Gastrocnemius medialis (tissue), 4 donors: ENCODE measurements around the gene ATP13A1. TPM values are rescaled to one million over a fixed set of nuclear protein-coding genes. Genes with fewer than 3 reads are reported as not detected.
"Not testable (repeated sequence)": the region's sequence is repeated elsewhere in the genome, so short reads cannot be mapped to it uniquely, and the experiment has no call there.

Experiments
- ATAC-seq, 2 donors: fragments of 150-250 bp; one replicate each; pipeline ENCODE4 v1.9.1; 2016
- DNase-seq, 2 donors: peaks; one replicate each; pipeline ENCODE4 v3.0.0-alpha.2; 2019
- H3K27ac ChIP-seq, 4 donors: fragments of 200-600 bp; sonication (generic); 1 replicate in 1 of 4; 2 replicates in 3 of 4; pipeline ENCODE4 v1.5.1; 2016 to 2018; ENCODE audit warnings: mild to moderate bottlenecking in 2 of 4, moderate library complexity in 1 of 4
- H3K27me3 ChIP-seq, 3 donors: fragments of 200-600 bp; sonication (generic) in 2 of 3; 1 replicate in 1 of 3; 2 replicates in 2 of 3; pipeline versions ENCODE4 v1.5.1 to v1.6.0; 2016 to 2019; ENCODE audit warnings: mild to moderate bottlenecking in 1 of 3, moderate library complexity in 1 of 3
- H3K36me3 ChIP-seq, 2 donors: fragments of 200-600 bp; sonication (generic) in 1 of 2; one replicate each; pipeline ENCODE4 v1.5.1; 2017 to 2018
- H3K4me1 ChIP-seq, 2 donors: fragments of 200-600 bp; sonication (generic) in 1 of 2; one replicate each; pipeline ENCODE4 v1.5.1; 2016 to 2017; ENCODE audit warnings: mild to moderate bottlenecking in 2 of 2
- H3K4me3 ChIP-seq, 4 donors: fragments of 200-600 bp; sonication (generic) in 3 of 4; 1 replicate in 1 of 4; 2 replicates in 3 of 4; pipeline ENCODE4 v1.5.1; 2016 to 2019; ENCODE audit warnings: mild to moderate bottlenecking in 2 of 4
- H3K9me3 ChIP-seq, 3 donors: fragments of 200-600 bp; sonication (generic) in 2 of 3; 1 replicate in 1 of 3; 2 replicates in 2 of 3; pipeline ENCODE4 v1.5.1; 2016 to 2019
- CTCF ChIP-seq, 5 experiments: fragments of 450-650 bp in 3 of 5; fragments of 200-600 bp in 2 of 5; sonication (generic) in 2 of 5; IDR thresholded peaks in 4 of 5; conservative IDR thresholded peaks in 1 of 5; 1 replicate in 4 of 5; 2 replicates in 1 of 5; pipeline ENCODE4 v1.5.1; 2016 to 2019; ENCODE audit warnings: antibody characterized with exemption in 5 of 5, mild to moderate bottlenecking in 3 of 5, moderate library complexity in 3 of 5
- POLR2A ChIP-seq, 2 donors: fragments of 450-650 bp; IDR thresholded peaks; one replicate each; pipeline ENCODE4 v1.6.1; 2017; ENCODE audit warnings: antibody characterized with exemption in 2 of 2, mild to moderate bottlenecking in 2 of 2, moderate library complexity in 2 of 2
- in situ Hi-C, 4 donors: fragments of 200-750 bp; cut with MboI; loops; one replicate each; pipeline versions ENCODE4 v1.15.0 to v1.8.0; 2017; ENCODE audit warnings: low sequenced_read_pairs in 4 of 4
- intact Hi-C: fragments of 100-400 bp; cut with DNase I; formaldehyde crosslinking; loops from one replicate; pipeline ENCODE4 v1.15.1; 2023; ENCODE audit warnings: low total_unique reads
- total RNA-seq, 4 donors: library from RNA; depleted of rRNA; stranded (reverse); fragments of >200 nt; gene quantifications; one replicate each; pipeline versions ENCODE4 v1.1.0 to v1.2.3, GENCODE V29; 2016

Gene ATP13A1
- total RNA-seq, 4 donors from 2014 or later, result 51.8 to 111 (median 82.8) TPM

DNA sequence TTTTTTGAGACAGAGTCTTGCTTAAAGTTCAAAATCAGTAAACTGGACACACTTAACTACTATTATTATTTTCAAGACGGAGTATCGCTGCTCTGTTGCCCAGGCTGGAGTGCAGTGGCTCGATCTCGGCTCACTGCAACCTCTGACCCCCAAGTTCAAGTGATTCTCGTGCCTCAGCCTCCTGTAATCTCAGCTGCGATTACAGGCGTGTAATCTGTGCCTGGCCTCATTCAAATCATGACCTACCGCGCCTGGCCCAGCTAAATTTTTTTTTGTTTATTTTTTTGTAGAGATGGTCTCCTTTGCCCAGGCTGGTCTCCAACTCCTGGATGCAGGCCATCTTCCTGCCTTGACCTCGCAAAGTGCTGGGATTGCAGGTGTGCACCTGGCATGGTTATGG is 28.2 kb upstream of the ATP13A1 start:
- no peaks in the 10 kb centered on the region for H3K4me1 ChIP-seq
- intact Hi-C loops (no loop called here), in situ Hi-C loops (no loop called here)

DNA sequence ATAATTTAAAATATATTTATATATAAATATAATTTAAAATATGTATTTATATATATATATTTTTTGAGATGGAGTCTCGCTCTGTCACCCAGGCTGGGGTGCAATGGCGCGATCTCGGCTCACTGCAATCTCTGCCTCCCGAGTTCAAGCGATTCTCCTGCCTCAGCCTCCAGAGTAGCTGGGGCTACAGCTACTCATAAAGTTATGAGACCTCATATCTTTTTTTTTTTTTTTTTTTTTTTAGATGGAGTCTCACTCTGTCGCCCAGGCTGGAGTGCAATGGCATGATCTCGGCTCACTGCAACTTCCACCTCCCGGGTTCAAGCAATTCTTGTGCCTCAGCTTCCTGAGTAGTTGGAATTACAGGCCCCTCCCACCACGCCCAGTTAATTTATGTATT is 25.5 kb upstream of the ATP13A1 start:
- H3K9me3 ChIP-seq, H3K27me3 ChIP-seq, H3K4me1 ChIP-seq, H3K36me3 ChIP-seq, intact Hi-C loops, ATAC-seq, in situ Hi-C loops, DNase-seq, H3K4me3 ChIP-seq, H3K27ac ChIP-seq: not testable (repeated sequence)

More for the DNA sequence above, 28.2 kb upstream of the ATP13A1 start:
- Histone ChIP-seq H3K27ac (no peak overlapping the region), H3K36me3 (no peaks in the 10 kb centered on the region), H3K4me3 (no peak overlapping the region), H3K9me3 (no peaks in the 10 kb centered on the region), H3K27me3 (no peaks in the 10 kb centered on the region)
- ATAC-seq (no peak), DNase-seq (no peak)
- TF ChIP-seq CTCF (IDR thresholded peaks at IDR 0.05 in 4 of 5, conservative IDR thresholded peaks at IDR 0.05 in 1 of 5), result no peak
- TF ChIP-seq POLR2A (IDR thresholded peaks at IDR 0.05), result no peak

- in situ Hi-C loops, result no loop called here
- Histone ChIP-seq H3K4me3 (no peak overlapping the region), H3K27ac (no peak overlapping the region), H3K36me3 (no peaks in the 10 kb centered on the region), H3K4me1 (no peaks in the 10 kb centered on the region), H3K9me3 (no peaks in the 10 kb centered on the region), H3K27me3 (no peaks in the 10 kb centered on the region)
- DNase-seq, result no peak
- ATAC-seq, result no peak
- TF ChIP-seq CTCF (IDR thresholded peaks at IDR 0.05 in 4 of 5, conservative IDR thresholded peaks at IDR 0.05 in 1 of 5), result no peak
- TF ChIP-seq POLR2A (IDR thresholded peaks at IDR 0.05), result no peak
- intact Hi-C loops, result no loop called here
These were observed 23.6 kb upstream of the ATP13A1 start for GRCh38 chr19:19687090-19687489.

GRCh38 chr19:19686580-19686979 is 23.1 kb upstream of the ATP13A1 start:
- in situ Hi-C loops (no loop called here), intact Hi-C loops (no loop called here)
- no peaks in the 10 kb centered on the region for H3K36me3 ChIP-seq
- H3K27ac ChIP-seq, result no peak overlapping the region
- DNase-seq (no peak), ATAC-seq (no peak)
- no peaks in the 10 kb centered on the region for H3K9me3 ChIP-seq
- no peaks in the 10 kb centered on the region for H3K4me1 ChIP-seq
- TF ChIP-seq CTCF (IDR thresholded peaks at IDR 0.05 in 4 of 5, conservative IDR thresholded peaks at IDR 0.05 in 1 of 5), result no peak
- no peak for TF ChIP-seq POLR2A (IDR thresholded peaks at IDR 0.05)
- H3K4me3 ChIP-seq, result no peak overlapping the region
- no peaks in the 10 kb centered on the region for H3K27me3 ChIP-seq

DNA sequence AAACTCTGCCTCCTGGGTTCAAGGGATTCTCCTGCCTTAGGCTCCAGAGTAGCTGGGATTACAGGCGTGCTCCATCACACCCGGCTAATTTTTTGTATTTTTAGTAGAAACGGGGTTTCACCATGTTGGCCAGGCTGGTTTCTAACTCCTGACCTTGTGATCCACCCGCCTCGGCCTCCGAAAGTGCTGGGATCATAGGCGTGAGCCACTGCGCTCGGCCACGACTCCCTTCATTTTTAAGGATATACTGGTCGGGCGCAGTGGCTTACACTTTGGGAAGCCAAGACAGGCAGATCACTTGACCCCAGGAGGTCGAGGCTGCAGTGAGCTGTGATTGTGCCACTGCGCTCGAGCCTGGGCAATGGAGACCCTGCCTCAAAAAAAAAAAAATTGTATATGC is 22.6 kb upstream of the ATP13A1 start:
- ATAC-seq, DNase-seq, H3K27me3 ChIP-seq, intact Hi-C loops, H3K4me3 ChIP-seq, H3K9me3 ChIP-seq, H3K36me3 ChIP-seq, in situ Hi-C loops, H3K27ac ChIP-seq, H3K4me1 ChIP-seq: not testable (repeated sequence)
